ENCODE data around the gene MAFB.

The MAFB gene

DNA sequence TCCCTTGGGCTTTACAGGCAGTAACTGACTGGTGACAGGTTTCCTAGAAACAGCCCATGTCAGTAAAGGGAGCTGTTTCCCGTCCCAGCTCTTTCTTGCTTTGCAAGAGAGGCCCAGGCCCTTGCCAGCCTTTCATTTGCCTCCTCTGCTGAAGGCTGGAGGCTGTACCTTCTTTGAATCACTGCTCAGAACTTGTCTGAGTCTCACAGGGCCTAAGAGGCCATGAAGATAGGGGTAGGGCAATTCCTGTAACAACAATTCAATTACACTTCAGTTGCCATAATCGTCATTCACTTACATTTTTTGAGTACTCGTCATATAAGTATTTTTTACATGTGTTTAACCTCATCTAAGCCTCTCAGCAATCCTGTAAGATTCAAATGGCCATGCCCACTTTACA is 25.9 kb upstream of the MAFB start:
- DNase-seq (ENCODE audit: low spot score) = no peak
- TF ChIP-seq, protein P1, sequence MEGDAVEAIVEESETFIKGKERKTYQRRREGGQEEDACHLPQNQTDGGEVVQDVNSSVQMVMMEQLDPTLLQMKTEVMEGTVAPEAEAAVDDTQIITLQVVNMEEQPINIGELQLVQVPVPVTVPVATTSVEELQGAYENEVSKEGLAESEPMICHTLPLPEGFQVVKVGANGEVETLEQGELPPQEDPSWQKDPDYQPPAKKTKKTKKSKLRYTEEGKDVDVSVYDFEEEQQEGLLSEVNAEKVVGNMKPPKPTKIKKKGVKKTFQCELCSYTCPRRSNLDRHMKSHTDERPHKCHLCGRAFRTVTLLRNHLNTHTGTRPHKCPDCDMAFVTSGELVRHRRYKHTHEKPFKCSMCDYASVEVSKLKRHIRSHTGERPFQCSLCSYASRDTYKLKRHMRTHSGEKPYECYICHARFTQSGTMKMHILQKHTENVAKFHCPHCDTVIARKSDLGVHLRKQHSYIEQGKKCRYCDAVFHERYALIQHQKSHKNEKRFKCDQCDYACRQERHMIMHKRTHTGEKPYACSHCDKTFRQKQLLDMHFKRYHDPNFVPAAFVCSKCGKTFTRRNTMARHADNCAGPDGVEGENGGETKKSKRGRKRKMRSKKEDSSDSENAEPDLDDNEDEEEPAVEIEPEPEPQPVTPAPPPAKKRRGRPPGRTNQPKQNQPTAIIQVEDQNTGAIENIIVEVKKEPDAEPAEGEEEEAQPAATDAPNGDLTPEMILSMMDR (IDR thresholded peaks at IDR 0.05; ENCODE audit: extremely low read depth, insufficient read depth, missing control alignments) = no peak
- in situ Hi-C loops (cut with MboI; ENCODE audit: low pct_unique_long_range_greater_than_20kb, low sequenced_read_pairs, unreplicated experiment) = no loop called here

DNA sequence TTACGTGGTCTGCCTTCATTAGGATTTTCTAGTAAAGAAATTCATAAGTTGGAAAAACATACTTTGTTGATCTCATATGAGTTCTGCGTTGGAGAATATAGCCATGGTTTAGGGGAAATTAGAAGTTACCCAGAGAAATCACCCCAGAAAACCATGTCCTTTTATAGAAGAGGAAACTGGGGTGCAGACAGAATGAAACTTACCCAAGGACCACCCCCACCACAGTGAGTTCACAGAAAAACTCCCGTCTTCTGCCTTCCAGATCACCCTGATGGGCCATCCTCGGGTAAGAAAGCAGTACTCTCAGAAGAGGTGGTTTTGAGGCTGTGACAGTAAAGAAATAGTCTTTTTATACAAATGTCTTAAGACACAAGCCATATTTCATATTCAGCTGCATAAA is 25.1 kb upstream of the MAFB start:
- in situ Hi-C loops (cut with MboI; ENCODE audit: low pct_unique_long_range_greater_than_20kb, low sequenced_read_pairs, unreplicated experiment) = no loop called here
- TF ChIP-seq, protein P1 (IDR thresholded peaks at IDR 0.05; ENCODE audit: extremely low read depth, insufficient read depth, missing control alignments) = no peak
- DNase-seq (ENCODE audit: low spot score) = peak; percentile 27

DNA sequence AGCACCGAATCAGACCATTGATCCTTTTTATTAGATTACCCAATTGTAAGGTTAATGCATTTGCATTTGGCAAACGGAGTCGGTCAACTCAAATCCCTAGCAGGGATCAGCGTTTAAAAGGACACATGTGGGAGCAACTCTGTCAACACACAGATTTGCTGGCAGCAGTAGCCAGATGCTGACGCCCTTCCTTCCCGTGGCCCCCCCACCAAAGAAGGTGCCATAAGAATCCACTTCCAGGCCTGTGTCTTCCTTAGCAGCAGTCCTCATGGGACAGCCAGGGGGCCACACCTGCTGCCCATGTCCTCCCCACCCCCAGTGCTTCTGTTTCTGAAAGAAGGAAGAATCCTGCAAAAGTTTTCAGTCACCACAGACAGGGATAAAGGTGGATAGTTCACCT is 24.5 kb upstream of the MAFB start:
- DNase-seq (ENCODE audit: low spot score) = no peak
- TF ChIP-seq, protein P1 (IDR thresholded peaks at IDR 0.05; ENCODE audit: extremely low read depth, insufficient read depth, missing control alignments) = no peak
- in situ Hi-C loops (cut with MboI; ENCODE audit: low pct_unique_long_range_greater_than_20kb, low sequenced_read_pairs, unreplicated experiment) = no loop called here

DNA sequence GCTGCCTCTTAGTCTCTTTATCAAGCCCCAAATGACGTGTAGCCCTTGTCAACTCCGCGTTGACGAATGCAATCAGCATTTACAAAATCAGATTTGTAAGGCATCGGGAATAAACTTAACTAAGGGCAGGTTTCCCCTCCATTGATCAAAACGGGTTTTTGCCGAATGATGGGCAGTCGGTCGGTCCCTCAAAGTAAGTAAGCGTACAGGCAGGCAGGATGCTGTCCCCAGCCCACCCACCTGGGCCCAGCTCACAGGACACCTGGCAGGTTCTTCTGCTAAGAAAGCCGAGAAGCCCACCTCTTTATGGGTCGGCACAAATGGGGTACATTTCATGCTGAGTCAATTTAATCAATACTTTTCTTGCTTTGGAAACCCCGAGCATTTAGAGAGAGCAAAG is 22.0 kb upstream of the MAFB start:
- TF ChIP-seq, protein P1 (IDR thresholded peaks at IDR 0.05; ENCODE audit: extremely low read depth, insufficient read depth, missing control alignments) = no peak
- no peak for DNase-seq (ENCODE audit: low spot score)
- in situ Hi-C loops (cut with MboI; ENCODE audit: low pct_unique_long_range_greater_than_20kb, low sequenced_read_pairs, unreplicated experiment) = no loop called here

DNA sequence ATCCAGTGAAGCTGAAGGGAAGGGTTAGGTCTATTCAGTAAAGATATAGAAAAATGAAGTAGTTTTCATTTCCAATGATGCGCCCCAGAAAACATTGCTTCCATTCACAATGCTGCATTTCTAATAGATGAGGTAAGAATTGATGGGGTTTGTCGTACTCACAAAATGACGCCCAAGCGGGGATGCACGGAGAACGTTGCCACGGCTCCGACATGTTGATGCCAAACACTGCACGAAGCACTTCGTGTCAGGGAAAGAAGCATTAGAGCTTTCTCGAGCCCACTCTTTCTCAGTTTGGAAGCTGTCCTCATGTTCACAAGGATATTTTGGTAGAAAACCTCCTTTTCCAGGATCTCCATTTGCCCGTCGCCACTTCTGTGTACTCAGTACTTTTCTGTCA is 21.6 kb upstream of the MAFB start:
- TF ChIP-seq, protein P1 (IDR thresholded peaks at IDR 0.05; ENCODE audit: extremely low read depth, insufficient read depth, missing control alignments) = no peak
- in situ Hi-C loops (cut with MboI; ENCODE audit: low pct_unique_long_range_greater_than_20kb, low sequenced_read_pairs, unreplicated experiment) = no loop called here
- no peak for DNase-seq (ENCODE audit: low spot score)

DNA sequence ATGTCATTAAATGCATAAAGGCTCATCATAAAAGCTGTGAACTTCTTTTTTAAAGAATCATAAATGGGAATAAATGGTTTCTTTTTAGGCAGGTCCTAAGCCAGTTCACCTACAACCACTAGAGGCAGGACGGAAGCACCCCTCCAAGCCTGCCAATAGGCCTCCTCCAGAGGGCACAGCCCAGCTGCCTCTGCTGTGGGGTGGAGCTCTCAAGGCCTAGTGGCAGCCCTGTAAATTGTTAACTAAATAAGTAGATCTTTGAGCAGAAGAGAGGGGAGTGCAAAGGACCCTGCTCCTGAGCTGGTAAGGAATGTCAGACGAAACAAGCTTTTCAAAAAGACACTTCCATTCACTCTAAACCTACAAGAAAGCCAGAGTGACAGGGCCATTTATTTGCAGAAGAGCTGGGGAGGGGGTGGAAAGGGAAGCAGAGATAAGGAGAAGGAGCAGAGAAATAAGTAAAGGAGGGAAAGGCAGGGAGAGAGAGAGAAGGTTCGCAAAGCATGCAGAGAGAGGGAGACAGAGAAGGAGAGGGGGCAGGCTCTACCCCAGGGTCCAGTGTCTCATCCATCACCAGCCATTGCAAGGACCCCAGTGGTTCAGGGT is 18.0 kb upstream of the MAFB start:
- DNase-seq (ENCODE audit: low spot score) = no peak
- in situ Hi-C loops (cut with MboI; ENCODE audit: low pct_unique_long_range_greater_than_20kb, low sequenced_read_pairs, unreplicated experiment) = no loop called here

More for the DNA sequence above, 18.0 kb upstream of the MAFB start:
- TF ChIP-seq, protein P1 (IDR thresholded peaks at IDR 0.05; ENCODE audit: extremely low read depth, insufficient read depth, missing control alignments) = no peak
